ENCODE data around the gene POLDIP2.
"Not testable (repeated sequence)": the region's sequence is repeated elsewhere in the genome, so short reads cannot be mapped to it uniquely, and the experiment has no call there.

The POLDIP2 gene

GRCh38 chr17:28364665-28365363 is 7.5 kb upstream of the POLDIP2 start, which contains the start of gene SEBOX:
Gene SEBOX (minus strand): TSS chr17:28365199. CDS start chr17:28365151, 48 bp downstream.
- DNase-seq = no peak

GRCh38 chr17:28363776-28364650 is 6.7 kb upstream of the POLDIP2 start:
- no peak for DNase-seq

- no peak for DNase-seq
Measured at GRCh38 chr17:28363186-28363585, 5.9 kb upstream of the POLDIP2 start.

GRCh38 chr17:28357901-28358197 is 522 bp upstream of the POLDIP2 start:
- no peak for DNase-seq

- DNase-seq = no peak
Measured at GRCh38 chr17:28350271-28350670, 7.1 kb downstream of the POLDIP2 start.

GRCh38 chr17:28348979-28349378 is 8.3 kb downstream of the POLDIP2 start:
- no peak for DNase-seq

- DNase-seq = no peak
Measured at GRCh38 chr17:28347261-28347891, 10.0 kb downstream of the POLDIP2 start.

GRCh38 chr17:28346746-28347246 is 10.5 kb downstream of the POLDIP2 start:
- DNase-seq = peak in 2 of 3 experiments; percentile 12 to 39

GRCh38 chr17:28346199-28346580 is 11.1 kb downstream of the POLDIP2 start:
- no peak for DNase-seq

- DNase-seq = peak in 2 of 3 experiments; percentile 13 to 24
Measured at GRCh38 chr17:28345419-28346198, 11.7 kb downstream of the POLDIP2 start.

GRCh38 chr17:28344435-28344901 is 12.9 kb downstream of the POLDIP2 start:
- DNase-seq = no peak

GRCh38 chr17:28344011-28344410 is 13.3 kb downstream of the POLDIP2 start:
- DNase-seq = peak in 1 of 3 experiments; percentile 45

- DNase-seq = no peak
Measured at GRCh38 chr17:28343491-28343932, 13.8 kb downstream of the POLDIP2 start.

GRCh38 chr17:28342313-28342712 is 15.0 kb downstream of the POLDIP2 start:
- DNase-seq = no peak

GRCh38 chr17:28341516-28341915 is 15.8 kb downstream of the POLDIP2 start:
- no peak for DNase-seq

- DNase-seq = no peak
Measured at GRCh38 chr17:28340374-28340773, 17.0 kb downstream of the POLDIP2 start.

GRCh38 chr17:28339431-28339830 is 17.9 kb downstream of the POLDIP2 start:
- DNase-seq = no peak

- DNase-seq = not testable (repeated sequence)
Measured at GRCh38 chr17:28338769-28339212, 18.5 kb downstream of the POLDIP2 start.

- DNase-seq = no peak
Measured at GRCh38 chr17:28338056-28338768, 19.1 kb downstream of the POLDIP2 start.

- peak in 2 of 3 experiments; percentile 72 to 84 for DNase-seq
Measured at GRCh38 chr17:28335959-28336871, 21.1 kb downstream of the POLDIP2 start.
